Endothelial cell (in vitro differentiated cells): ENCODE data around the gene PGAM5. TPM values are rescaled to one million over a fixed set of nuclear protein-coding genes. Genes with fewer than 3 reads are reported as not detected.
"Not testable (repeated sequence)": the region's sequence is repeated elsewhere in the genome, so short reads cannot be mapped to it uniquely, and the experiment has no call there.

Source experiments
- DNase-seq: peaks from one replicate; pipeline ENCODE4 v3.0.0; 2021; ENCODE audit warnings: low spot score
- H3K27ac Mint-ChIP-seq: one replicate; pipeline ENCODE4 v1.8.0; 2021; ENCODE audit warnings: mixed read lengths, inconsistent platforms; ENCODE audit not compliant: unreplicated experiment
- H3K27me3 Mint-ChIP-seq: one replicate; pipeline ENCODE4 v1.8.0; 2021; ENCODE audit warnings: mild to moderate bottlenecking, moderate library complexity, mixed read lengths, inconsistent platforms; ENCODE audit not compliant: unreplicated experiment
- H3K36me3 Mint-ChIP-seq: one replicate; pipeline ENCODE4 v1.8.0; 2021; ENCODE audit warnings: mild to moderate bottlenecking, low read depth, mixed read lengths, inconsistent platforms; ENCODE audit not compliant: unreplicated experiment
- H3K4me1 Mint-ChIP-seq: one replicate; pipeline ENCODE4 v1.8.0; 2021; ENCODE audit warnings: mild to moderate bottlenecking, mixed read lengths, inconsistent platforms; ENCODE audit not compliant: unreplicated experiment
- H3K4me3 Mint-ChIP-seq: one replicate; pipeline ENCODE4 v1.8.0; 2021; ENCODE audit warnings: mild to moderate bottlenecking, mixed read lengths, inconsistent platforms; ENCODE audit not compliant: unreplicated experiment
- H3K9me3 Mint-ChIP-seq: one replicate; pipeline ENCODE4 v1.8.0; 2021; ENCODE audit warnings: mixed read lengths, inconsistent platforms; ENCODE audit not compliant: unreplicated experiment
- CTCF ChIP-seq: fragments of 200-600 bp; sonication (generic); IDR thresholded peaks from one replicate; pipeline ENCODE4 v1.5.0; 2021; ENCODE audit warnings: antibody characterized with exemption; ENCODE audit not compliant: unreplicated experiment
- total RNA-seq: library from RNA; stranded (reverse); fragmentation: NEBNext Ultra II Directional; extraction: Animal tissue kit (Norgen Biotek cat#: 25700); gene quantifications from one replicate; pipeline ENCODE4 v1.2.1, GENCODE V29; 2021; ENCODE audit not compliant: unreplicated experiment

PGAM5 gene
- total RNA-seq, 1 donor from 2014 or later: 43.9 TPM

DNA sequence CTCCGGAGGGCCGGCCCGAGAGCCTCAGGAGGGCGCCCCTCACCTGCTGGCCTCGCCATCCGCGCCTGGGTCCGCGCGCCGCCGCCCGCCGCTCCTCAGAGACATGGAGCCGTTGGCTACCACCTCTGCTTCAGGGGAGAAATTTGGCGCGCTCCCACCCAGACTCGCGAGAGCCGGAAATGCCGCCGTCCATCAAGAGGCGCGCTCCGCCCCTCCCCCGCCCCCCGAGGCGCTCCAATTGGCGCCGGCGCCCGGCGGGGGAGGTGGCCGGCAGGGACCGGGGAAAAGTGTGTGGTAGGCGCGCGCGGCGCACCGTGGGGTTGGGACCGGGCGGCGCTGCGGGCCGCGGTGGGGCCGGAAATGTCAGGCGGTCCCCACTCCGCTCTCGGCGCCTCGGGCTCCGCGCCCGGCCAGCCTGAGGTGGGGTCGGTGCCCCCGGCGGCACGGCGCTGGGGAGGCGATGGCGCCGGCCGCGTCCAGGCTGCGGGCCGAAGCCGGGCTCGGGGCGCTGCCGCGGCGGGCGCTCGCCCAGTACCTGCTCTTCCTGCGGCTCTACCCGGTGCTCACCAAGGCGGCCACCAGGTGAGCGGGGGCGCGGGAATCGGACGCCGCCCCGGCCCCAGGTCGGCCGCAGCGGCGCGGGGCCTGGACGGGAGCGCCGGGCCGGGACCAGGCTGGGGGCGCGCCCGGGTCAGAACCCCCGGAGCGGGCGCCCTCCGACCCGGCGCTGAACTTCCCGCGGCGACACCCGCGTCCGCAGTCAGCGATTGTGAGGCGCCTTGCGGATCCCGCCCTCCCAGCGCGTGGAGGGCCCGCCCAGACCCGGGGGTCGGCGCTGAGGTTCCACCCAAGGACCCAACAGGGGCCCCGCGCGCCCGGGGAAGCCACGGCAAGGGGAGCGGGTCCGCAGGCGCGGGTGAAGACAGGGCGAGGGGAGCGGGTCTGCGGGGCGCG, 23.2 kb upstream of the PGAM5 start, which contains the start of the genes POLE and PXMP2:
TSS of gene POLE (minus strand) at position 132 of the 954 bp plus-strand sequence. CDS start at position 105, 27 bp downstream.
TSS of gene PXMP2 (plus strand) at position 377 of the 954 bp plus-strand sequence. CDS start at position 461, 84 bp downstream.
- Mint-ChIP-seq H3K27ac (no peak within 1 kb of the TSS), H3K36me3 (peaks cover 31% of the 10 kb centered on the region), H3K4me1 (peaks cover 25% of the 10 kb centered on the region), H3K27me3 (peaks cover 12% of the 10 kb centered on the region), H3K4me3 (peak within 1 kb of the TSS; percentile 87), H3K9me3 (no peaks in the 10 kb centered on the region)
- TF ChIP-seq CTCF: no peak
- DNase-seq: peak; percentile 97

DNA sequence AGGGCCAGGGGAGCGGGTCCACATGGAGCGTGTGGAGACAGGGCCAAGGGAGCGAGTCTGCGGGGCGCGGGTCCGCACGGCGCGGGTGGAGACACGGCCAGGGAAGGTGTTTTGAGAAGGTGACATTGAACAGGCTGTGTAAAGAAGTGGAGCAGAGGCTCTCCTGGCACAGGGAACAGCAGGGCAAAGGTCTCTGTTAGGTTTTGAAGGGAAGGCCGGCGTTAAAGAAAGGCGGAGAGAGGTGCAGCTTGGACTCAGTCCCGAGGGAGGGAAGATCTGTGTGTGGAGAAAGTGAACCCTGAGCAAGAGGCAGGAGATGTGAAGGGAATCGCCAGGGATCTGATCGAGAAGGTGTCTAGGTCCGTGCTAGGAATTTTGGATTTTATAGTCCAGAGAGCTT, 21.4 kb upstream of the PGAM5 start:
- Mint-ChIP-seq H3K9me3 (no peaks in the 10 kb centered on the region), H3K4me1 (peaks cover 23% of the 10 kb centered on the region), H3K27me3 (peaks cover 12% of the 10 kb centered on the region), H3K27ac (peak overlapping the region; percentile 12), H3K4me3 (peak overlapping the region; percentile 93), H3K36me3 (peaks cover 26% of the 10 kb centered on the region)
- no peak for TF ChIP-seq CTCF
- DNase-seq: no peak

- peak overlapping the region; percentile 86 for H3K4me3 Mint-ChIP-seq
- H3K4me1 Mint-ChIP-seq: peaks cover 22% of the 10 kb centered on the region
- peaks cover 26% of the 10 kb centered on the region for H3K36me3 Mint-ChIP-seq
- no peak for TF ChIP-seq CTCF
- H3K27ac Mint-ChIP-seq: peak overlapping the region; percentile 46
- DNase-seq: no peak
- no peaks in the 10 kb centered on the region for H3K9me3 Mint-ChIP-seq
- peaks cover 14% of the 10 kb centered on the region for H3K27me3 Mint-ChIP-seq
These were observed 20.5 kb upstream of the PGAM5 start for GRCh38 chr12:132690112-132690511.

GRCh38 chr12:132692030-132692429, 18.6 kb upstream of the PGAM5 start:
- not testable (repeated sequence) for DNase-seq, H3K9me3 Mint-ChIP-seq, H3K27ac Mint-ChIP-seq, H3K4me3 Mint-ChIP-seq
- Mint-ChIP-seq H3K27me3 (peaks cover 12% of the 10 kb centered on the region), H3K4me1 (peaks cover 14% of the 10 kb centered on the region), H3K36me3 (peaks cover 26% of the 10 kb centered on the region)

- DNase-seq, H3K4me3 Mint-ChIP-seq, H3K9me3 Mint-ChIP-seq, H3K27me3 Mint-ChIP-seq, H3K4me1 Mint-ChIP-seq: not testable (repeated sequence)
- H3K36me3 Mint-ChIP-seq: peaks cover 24% of the 10 kb centered on the region
- H3K27ac Mint-ChIP-seq: peak overlapping the region; percentile 61
These were observed 15.8 kb upstream of the PGAM5 start for GRCh38 chr12:132694888-132695287.

- no peak for DNase-seq
- Mint-ChIP-seq H3K4me3 (no peak overlapping the region), H3K27me3 (peaks cover 3% of the 10 kb centered on the region), H3K4me1 (no peaks in the 10 kb centered on the region), H3K9me3 (no peaks in the 10 kb centered on the region), H3K36me3 (peaks cover 23% of the 10 kb centered on the region), H3K27ac (no peak overlapping the region)
- no peak for TF ChIP-seq CTCF
These were observed 15.2 kb upstream of the PGAM5 start for GRCh38 chr12:132695431-132695830.
